ENCODE measurements around the gene TEX12.

TEX12 gene

DNA sequence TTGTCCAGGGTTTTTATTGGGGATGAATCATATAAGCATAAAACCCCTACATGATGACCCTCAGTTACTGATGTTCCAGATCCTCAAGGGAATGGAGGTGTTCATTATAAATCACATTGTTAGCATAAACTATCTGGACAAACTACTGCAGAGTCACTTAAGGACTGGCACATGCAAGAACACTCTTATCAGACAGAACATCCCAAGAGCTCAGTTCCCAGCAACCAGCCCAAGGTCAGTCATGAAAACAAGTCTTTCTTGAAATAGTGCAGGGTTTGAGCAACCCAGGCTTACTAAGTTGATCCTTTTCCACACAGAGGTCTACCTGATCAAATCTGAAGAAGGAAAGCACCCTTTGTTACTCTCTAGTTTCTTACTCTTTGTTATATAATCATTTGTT is 45.5 kb downstream of the TEX12 start:
- H3K9ac ChIP-seq (ENCODE audit: low read depth, low read length), result no peak overlapping the region

DNA sequence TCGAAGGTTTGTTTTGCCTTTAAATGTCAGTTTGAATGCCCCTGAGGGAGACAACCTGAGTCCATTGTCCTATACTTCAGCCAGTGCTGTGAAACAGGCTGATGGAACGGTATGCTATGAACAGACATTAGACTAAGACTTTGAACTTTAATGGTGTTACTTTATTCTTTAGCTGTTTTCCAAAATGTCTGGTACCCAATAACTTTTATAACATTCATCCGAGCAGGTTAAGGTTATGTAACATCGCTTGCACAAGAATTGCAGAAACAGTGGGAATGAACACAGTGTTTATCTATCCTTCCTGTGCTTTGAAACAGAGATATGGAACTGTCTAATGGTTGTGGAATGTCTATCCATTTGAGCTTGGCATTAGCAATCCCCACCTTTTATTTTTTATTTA is 46.6 kb downstream of the TEX12 start:
- peaks cover 5% of the 10 kb centered on the region for H3K27me3 ChIP-seq (ENCODE audit: insufficient read depth, low read length, poor library complexity)
- no peaks in the 10 kb centered on the region for H3K79me2 ChIP-seq (ENCODE audit: insufficient read depth, low read length)
- H3K9ac ChIP-seq (ENCODE audit: low read depth, low read length), result no peak overlapping the region
- no peaks in the 10 kb centered on the region for H3K4me1 ChIP-seq (ENCODE audit: insufficient read depth, low read length)
- DNase-seq (no peak), ATAC-seq (ENCODE audit: insufficient read depth, low read depth) (no peak)
- H3K36me3 ChIP-seq (ENCODE audit: insufficient read depth, low read length), result no peaks in the 10 kb centered on the region
- no peak for TF ChIP-seq EZH2 (IDR thresholded peaks at IDR 0.05; ENCODE audit: borderline replicate concordance, low read depth, low read length, severe bottlenecking)
- TF ChIP-seq, protein P1, sequence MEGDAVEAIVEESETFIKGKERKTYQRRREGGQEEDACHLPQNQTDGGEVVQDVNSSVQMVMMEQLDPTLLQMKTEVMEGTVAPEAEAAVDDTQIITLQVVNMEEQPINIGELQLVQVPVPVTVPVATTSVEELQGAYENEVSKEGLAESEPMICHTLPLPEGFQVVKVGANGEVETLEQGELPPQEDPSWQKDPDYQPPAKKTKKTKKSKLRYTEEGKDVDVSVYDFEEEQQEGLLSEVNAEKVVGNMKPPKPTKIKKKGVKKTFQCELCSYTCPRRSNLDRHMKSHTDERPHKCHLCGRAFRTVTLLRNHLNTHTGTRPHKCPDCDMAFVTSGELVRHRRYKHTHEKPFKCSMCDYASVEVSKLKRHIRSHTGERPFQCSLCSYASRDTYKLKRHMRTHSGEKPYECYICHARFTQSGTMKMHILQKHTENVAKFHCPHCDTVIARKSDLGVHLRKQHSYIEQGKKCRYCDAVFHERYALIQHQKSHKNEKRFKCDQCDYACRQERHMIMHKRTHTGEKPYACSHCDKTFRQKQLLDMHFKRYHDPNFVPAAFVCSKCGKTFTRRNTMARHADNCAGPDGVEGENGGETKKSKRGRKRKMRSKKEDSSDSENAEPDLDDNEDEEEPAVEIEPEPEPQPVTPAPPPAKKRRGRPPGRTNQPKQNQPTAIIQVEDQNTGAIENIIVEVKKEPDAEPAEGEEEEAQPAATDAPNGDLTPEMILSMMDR (IDR thresholded peaks at IDR 0.05; ENCODE audit: borderline replicate concordance, extremely low read depth, low read length, poor library complexity, severe bottlenecking), result no peak
- H3K4me3 ChIP-seq (ENCODE audit: low read depth in 1 of 2, low read length in 2 of 2), result no peak overlapping the region
- no peak overlapping the region for H3K27ac ChIP-seq (ENCODE audit: low read length)
- H3K4me2 ChIP-seq (ENCODE audit: insufficient read depth, low read length), result no peak overlapping the region
- no peaks in the 10 kb centered on the region for H3K9me3 ChIP-seq (ENCODE audit: insufficient read depth, low read length, severe bottlenecking)
- H4K20me1 ChIP-seq (ENCODE audit: insufficient read depth, low read length), result no peaks in the 10 kb centered on the region
- no peak overlapping the region for H2AFZ ChIP-seq (ENCODE audit: low read depth, low read length)

More for the DNA sequence above, 45.5 kb downstream of the TEX12 start:
- Histone ChIP-seq H3K4me1 (ENCODE audit: insufficient read depth, low read length) (no peaks in the 10 kb centered on the region), H4K20me1 (ENCODE audit: insufficient read depth, low read length) (no peaks in the 10 kb centered on the region), H3K9me3 (ENCODE audit: insufficient read depth, low read length, severe bottlenecking) (no peaks in the 10 kb centered on the region), H3K4me3 (ENCODE audit: low read depth in 1 of 2, low read length in 2 of 2) (no peak overlapping the region), H2AFZ (ENCODE audit: low read depth, low read length) (no peak overlapping the region), H3K27ac (ENCODE audit: low read length) (no peak overlapping the region), H3K27me3 (ENCODE audit: insufficient read depth, low read length, poor library complexity) (peaks cover 8% of the 10 kb centered on the region), H3K36me3 (ENCODE audit: insufficient read depth, low read length) (no peaks in the 10 kb centered on the region), H3K4me2 (ENCODE audit: insufficient read depth, low read length) (no peak overlapping the region), H3K79me2 (ENCODE audit: insufficient read depth, low read length) (no peaks in the 10 kb centered on the region)
- DNase-seq, result no peak
- ATAC-seq (ENCODE audit: insufficient read depth, low read depth), result no peak
- TF ChIP-seq, protein P1 (IDR thresholded peaks at IDR 0.05; ENCODE audit: borderline replicate concordance, extremely low read depth, low read length, poor library complexity, severe bottlenecking), result no peak
- TF ChIP-seq EZH2 (IDR thresholded peaks at IDR 0.05; ENCODE audit: borderline replicate concordance, low read depth, low read length, severe bottlenecking), result no peak

DNA sequence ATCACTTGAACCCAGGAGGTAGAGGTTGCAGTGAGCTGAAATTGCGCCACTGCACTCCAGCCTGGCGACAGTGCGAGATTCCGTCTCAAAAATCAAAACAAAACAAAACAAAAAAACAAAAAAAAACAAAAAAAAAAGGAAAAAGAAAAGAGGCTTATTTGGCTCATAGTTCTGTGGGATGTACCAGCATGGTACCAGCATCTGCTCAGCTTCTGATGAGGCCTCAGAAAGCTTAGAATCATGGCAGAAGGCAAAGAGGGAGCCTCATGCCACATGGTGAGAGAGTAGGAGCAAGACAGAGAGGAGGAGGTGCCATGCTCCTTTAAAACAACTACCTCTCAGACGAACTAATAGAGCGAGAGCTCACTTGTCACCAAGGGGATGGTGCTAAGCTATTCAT is 48.4 kb downstream of the TEX12 start:
- Histone ChIP-seq H3K36me3 (ENCODE audit: insufficient read depth, low read length) (no peaks in the 10 kb centered on the region), H4K20me1 (ENCODE audit: insufficient read depth, low read length) (no peaks in the 10 kb centered on the region), H3K27me3 (ENCODE audit: insufficient read depth, low read length, poor library complexity) (no peaks in the 10 kb centered on the region), H3K79me2 (ENCODE audit: insufficient read depth, low read length) (no peaks in the 10 kb centered on the region), H3K4me1 (ENCODE audit: insufficient read depth, low read length) (peaks cover 6% of the 10 kb centered on the region), H3K9ac (ENCODE audit: low read depth, low read length) (no peak overlapping the region), H3K9me3 (ENCODE audit: insufficient read depth, low read length, severe bottlenecking) (no peaks in the 10 kb centered on the region), H2AFZ (ENCODE audit: low read depth, low read length) (no peak overlapping the region), H3K4me3 (ENCODE audit: low read depth in 1 of 2, low read length in 2 of 2) (no peak overlapping the region), H3K27ac (ENCODE audit: low read length) (no peak overlapping the region), H3K4me2 (ENCODE audit: insufficient read depth, low read length) (no peak overlapping the region)
- ATAC-seq (ENCODE audit: insufficient read depth, low read depth) (no peak), DNase-seq (no peak)
- TF ChIP-seq EZH2 (IDR thresholded peaks at IDR 0.05; ENCODE audit: borderline replicate concordance, low read depth, low read length, severe bottlenecking), result no peak
- TF ChIP-seq, protein P1 (IDR thresholded peaks at IDR 0.05; ENCODE audit: borderline replicate concordance, extremely low read depth, low read length, poor library complexity, severe bottlenecking), result no peak

All from DND-41 (cell line).